AG20443 (cell line): ENCODE measurements around the gene GBP1.

Experiments
- DNase-seq: peaks from one replicate; pipeline ENCODE4 v3.0.0; 2012; ENCODE audit warnings: low spot score, mixed read lengths

GBP1 gene

DNA sequence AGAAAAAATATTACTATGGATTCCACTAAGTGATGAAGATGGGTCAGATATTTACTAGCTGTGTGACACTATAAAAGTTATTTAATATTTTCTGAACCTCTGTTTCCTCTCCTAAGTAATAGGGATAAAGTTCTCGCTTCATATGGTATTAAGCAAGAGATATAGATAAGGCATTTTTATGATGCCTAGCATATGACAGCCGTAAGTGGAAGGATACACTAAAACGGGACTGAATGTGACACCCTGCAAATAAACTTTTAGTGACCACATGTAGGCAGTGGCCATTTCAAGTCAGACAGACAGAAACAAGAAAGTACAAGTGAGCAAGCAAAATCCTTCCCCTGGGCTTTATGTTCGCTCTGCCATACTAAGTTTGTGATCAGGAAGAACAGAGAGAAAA lies 56.5 kb downstream of the GBP1 start:
- DNase-seq, result no peak

DNA sequence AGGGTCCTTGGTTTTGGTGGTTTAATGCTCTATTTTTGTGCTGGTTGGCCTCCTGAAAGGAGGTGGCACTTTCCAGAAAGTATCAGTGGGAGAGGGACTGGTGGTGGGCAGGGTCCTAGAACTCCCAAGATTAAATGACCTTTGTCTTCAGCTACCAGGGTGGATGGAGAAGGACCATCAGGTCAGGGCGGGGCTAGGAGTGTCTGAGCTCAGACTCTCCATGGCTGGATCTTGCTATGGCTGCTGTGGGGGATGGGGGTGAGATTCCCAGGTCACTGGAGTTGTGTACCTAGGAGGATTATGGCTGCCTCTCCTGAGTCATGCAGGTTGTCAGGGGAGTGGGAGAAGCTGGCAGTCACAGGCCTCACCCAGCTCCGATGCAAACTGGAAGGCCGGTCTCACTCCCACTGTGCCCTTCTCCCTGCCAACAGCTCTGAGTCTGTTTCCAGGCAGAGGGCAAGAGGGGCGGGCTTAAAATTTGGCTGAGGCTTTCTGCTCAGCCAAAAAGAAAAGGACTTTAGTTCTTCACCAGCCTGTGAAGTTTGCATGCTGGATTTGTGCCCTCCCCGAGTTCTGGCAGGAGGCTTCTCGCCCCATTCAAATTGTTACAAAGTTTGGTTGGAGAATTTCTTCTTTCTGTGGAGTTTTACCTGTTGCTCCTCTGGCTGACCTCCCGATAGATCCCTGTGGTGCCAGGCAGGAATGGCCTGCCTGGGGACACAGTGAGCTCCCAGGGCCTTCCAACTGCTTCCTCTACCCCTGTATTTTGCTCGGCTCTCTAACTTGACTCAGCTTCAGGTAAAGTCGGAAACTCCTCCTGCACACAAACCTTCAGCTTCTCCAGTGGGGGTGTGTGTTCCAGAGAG lies 59.5 kb downstream of the GBP1 start:
- no peak for DNase-seq
